ENCODE results near the gene PCDH9.

PCDH9 gene

DNA sequence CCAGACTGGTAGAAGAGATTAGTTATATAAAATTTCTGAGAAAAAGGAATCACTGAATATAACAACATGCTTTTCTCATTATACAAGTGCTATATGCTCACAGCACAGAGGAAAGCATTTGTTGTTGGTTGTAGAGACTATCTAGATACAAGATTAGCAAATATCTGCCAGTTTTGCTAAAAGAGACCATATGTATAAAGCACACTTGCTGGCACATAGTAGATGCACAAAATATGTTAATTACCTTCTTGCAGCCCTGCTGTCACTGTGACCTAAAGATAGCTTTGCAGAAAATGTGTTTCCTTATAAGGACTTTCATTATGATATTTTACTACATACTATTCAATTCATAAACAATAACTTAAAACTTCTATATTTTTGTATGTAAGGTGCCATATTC lies 755.1 kb downstream of the PCDH9 start:
- Histone ChIP-seq H3K36me3 (ENCODE audit: control insufficient read depth in 2 of 2, insufficient read depth in 2 of 2, low read length in 2 of 2) (no peaks in the 10 kb centered on the region), H3K9me3 (ENCODE audit: control insufficient read depth in 2 of 2, low read length in 2 of 2) (no peaks in the 10 kb centered on the region), H3K27ac (ENCODE audit: low read length) (no peak overlapping the region), H3K27me3 (ENCODE audit: control insufficient read depth in 1 of 2, insufficient read depth in 2 of 2, low read length in 2 of 2) (no peaks in the 10 kb centered on the region), H3K9ac (ENCODE audit: low read length in 2 of 2) (no peak overlapping the region), H3K4me1 (ENCODE audit: control insufficient read depth, insufficient read depth, low read length) (no peaks in the 10 kb centered on the region), H3K4me3 (ENCODE audit: low read length in 2 of 2) (no peak overlapping the region)

DNA sequence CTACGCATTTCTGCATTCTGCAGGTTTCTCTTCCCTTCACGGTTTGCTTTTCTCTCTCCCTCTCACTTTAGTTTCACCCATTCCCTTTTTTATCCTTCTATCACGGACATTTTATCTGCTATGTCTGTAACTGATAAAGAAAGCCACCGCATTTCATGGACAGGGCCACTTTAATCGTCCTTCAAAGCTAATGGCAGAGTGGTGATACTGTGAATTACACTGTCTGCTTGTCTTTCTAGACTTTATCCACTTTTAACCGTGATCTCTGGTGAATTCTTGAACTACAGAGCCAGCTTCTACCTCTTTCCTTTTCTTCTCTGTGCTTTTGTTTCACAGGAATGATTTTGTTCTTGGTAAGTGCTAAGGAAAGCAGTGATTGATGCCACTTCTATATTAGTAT lies 760.4 kb downstream of the PCDH9 start:
- H3K27ac ChIP-seq (ENCODE audit: low read length): no peak overlapping the region
- no peaks in the 10 kb centered on the region for H3K36me3 ChIP-seq (ENCODE audit: control insufficient read depth in 2 of 2, insufficient read depth in 2 of 2, low read length in 2 of 2)
- H3K27me3 ChIP-seq (ENCODE audit: control insufficient read depth in 1 of 2, insufficient read depth in 2 of 2, low read length in 2 of 2): no peaks in the 10 kb centered on the region
- no peaks in the 10 kb centered on the region for H3K9me3 ChIP-seq (ENCODE audit: control insufficient read depth in 2 of 2, low read length in 2 of 2)
- H3K4me1 ChIP-seq (ENCODE audit: control insufficient read depth, insufficient read depth, low read length): no peaks in the 10 kb centered on the region
- no peak overlapping the region for H3K4me3 ChIP-seq (ENCODE audit: low read length in 2 of 2)
- no peak overlapping the region for H3K9ac ChIP-seq (ENCODE audit: low read length in 2 of 2)

DNA sequence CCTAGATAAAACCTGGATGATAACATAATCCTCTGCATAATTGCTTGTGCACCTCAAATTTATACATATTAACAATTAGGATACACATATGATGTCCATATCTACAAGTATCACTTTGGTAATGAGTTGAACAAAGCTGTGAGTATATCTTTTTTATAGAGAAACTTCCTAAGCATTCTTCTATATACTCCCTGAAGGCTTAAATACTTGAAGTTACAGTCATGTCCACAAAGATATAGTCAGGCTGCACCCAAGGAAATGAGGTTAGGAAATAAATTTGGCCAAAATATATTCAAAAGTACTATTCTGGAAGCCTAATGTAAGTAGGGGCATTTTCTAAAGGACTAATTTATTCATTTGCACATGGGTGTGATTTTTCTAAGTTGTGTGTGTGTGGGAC lies 761.5 kb downstream of the PCDH9 start:
- H3K4me1 ChIP-seq (ENCODE audit: control insufficient read depth, insufficient read depth, low read length): no peaks in the 10 kb centered on the region
- no peaks in the 10 kb centered on the region for H3K27me3 ChIP-seq (ENCODE audit: control insufficient read depth in 1 of 2, insufficient read depth in 2 of 2, low read length in 2 of 2)
- H3K27ac ChIP-seq (ENCODE audit: low read length): no peak overlapping the region
- H3K9me3 ChIP-seq (ENCODE audit: control insufficient read depth in 2 of 2, low read length in 2 of 2): no peaks in the 10 kb centered on the region
- no peaks in the 10 kb centered on the region for H3K36me3 ChIP-seq (ENCODE audit: control insufficient read depth in 2 of 2, insufficient read depth in 2 of 2, low read length in 2 of 2)
- no peak overlapping the region for H3K4me3 ChIP-seq (ENCODE audit: low read length in 2 of 2)
- H3K9ac ChIP-seq (ENCODE audit: low read length in 2 of 2): no peak overlapping the region

DNA sequence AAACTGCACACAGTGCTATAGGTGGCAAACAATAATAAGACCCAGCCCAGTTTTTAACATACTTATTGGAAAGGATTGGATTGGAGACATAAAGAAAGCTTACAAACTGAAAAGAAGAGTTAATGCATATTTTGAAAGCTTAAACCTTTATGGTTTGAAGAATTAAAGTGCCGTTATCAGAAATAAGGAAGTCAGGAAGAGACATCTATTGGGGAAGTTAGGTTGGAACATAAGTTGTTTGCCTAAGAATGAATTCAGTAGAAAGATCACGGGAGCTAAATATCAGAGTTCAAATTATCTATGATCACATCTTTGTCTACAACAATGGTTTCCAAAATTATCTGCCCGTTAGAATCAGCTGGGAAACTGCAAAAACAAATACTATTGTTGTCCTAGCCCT lies 767.9 kb downstream of the PCDH9 start:
- Histone ChIP-seq H3K36me3 (ENCODE audit: control insufficient read depth in 2 of 2, insufficient read depth in 2 of 2, low read length in 2 of 2) (no peaks in the 10 kb centered on the region), H3K4me3 (ENCODE audit: low read length in 2 of 2) (no peak overlapping the region), H3K9me3 (ENCODE audit: control insufficient read depth in 2 of 2, low read length in 2 of 2) (no peaks in the 10 kb centered on the region), H3K27me3 (ENCODE audit: control insufficient read depth in 1 of 2, insufficient read depth in 2 of 2, low read length in 2 of 2) (no peaks in the 10 kb centered on the region), H3K9ac (ENCODE audit: low read length in 2 of 2) (no peak overlapping the region), H3K4me1 (ENCODE audit: control insufficient read depth, insufficient read depth, low read length) (no peaks in the 10 kb centered on the region), H3K27ac (ENCODE audit: low read length) (no peak overlapping the region)

DNA sequence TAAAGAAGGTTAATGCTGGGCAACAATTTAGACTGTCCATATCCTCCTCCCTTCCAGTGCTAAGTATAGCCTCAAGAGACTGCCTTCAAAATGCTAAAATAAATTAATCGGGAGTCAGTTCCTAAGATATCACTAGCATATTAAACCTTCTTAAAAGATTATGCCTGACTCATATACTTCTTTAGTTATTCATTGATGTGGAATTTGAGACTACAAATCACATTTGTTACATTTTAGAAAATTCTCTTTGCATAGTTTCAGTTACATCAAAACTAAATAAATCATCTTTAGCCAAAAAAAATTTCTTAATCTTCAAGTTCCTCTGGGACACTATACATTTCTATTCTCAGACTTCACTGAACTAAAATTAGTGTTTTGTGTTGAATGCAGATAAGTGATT lies 769.1 kb downstream of the PCDH9 start:
- Histone ChIP-seq H3K9me3 (ENCODE audit: control insufficient read depth in 2 of 2, low read length in 2 of 2) (no peaks in the 10 kb centered on the region), H3K27me3 (ENCODE audit: control insufficient read depth in 1 of 2, insufficient read depth in 2 of 2, low read length in 2 of 2) (no peaks in the 10 kb centered on the region), H3K4me1 (ENCODE audit: control insufficient read depth, insufficient read depth, low read length) (no peaks in the 10 kb centered on the region), H3K4me3 (ENCODE audit: low read length in 2 of 2) (no peak overlapping the region), H3K36me3 (ENCODE audit: control insufficient read depth in 2 of 2, insufficient read depth in 2 of 2, low read length in 2 of 2) (no peaks in the 10 kb centered on the region), H3K27ac (ENCODE audit: low read length) (no peak overlapping the region), H3K9ac (ENCODE audit: low read length in 2 of 2) (no peak overlapping the region)

DNA sequence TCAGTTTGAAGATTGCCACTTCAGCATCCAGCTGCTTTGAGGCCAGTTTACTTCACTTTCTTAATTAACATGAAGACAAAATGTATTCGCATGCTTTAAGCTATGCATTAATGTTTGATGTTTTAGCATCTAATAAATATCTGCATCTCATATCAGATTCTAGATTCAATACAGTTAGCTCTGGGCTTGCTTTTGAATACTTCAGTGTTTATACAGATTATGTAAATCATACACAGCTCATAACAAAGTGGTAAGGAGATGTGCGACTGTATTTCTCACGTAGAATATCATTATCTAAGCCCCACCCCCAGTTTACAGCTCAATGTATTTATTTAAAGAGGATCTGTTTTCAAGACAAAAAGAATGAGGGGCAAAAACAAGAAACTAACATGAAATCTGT lies 770.5 kb downstream of the PCDH9 start:
- H3K4me1 ChIP-seq (ENCODE audit: control insufficient read depth, insufficient read depth, low read length): no peaks in the 10 kb centered on the region
- no peaks in the 10 kb centered on the region for H3K36me3 ChIP-seq (ENCODE audit: control insufficient read depth in 2 of 2, insufficient read depth in 2 of 2, low read length in 2 of 2)
- H3K9ac ChIP-seq (ENCODE audit: low read length in 2 of 2): no peak overlapping the region
- no peaks in the 10 kb centered on the region for H3K27me3 ChIP-seq (ENCODE audit: control insufficient read depth in 1 of 2, insufficient read depth in 2 of 2, low read length in 2 of 2)
- H3K9me3 ChIP-seq (ENCODE audit: control insufficient read depth in 2 of 2, low read length in 2 of 2): no peaks in the 10 kb centered on the region
- no peak overlapping the region for H3K27ac ChIP-seq (ENCODE audit: low read length)
- H3K4me3 ChIP-seq (ENCODE audit: low read length in 2 of 2): no peak overlapping the region

DNA sequence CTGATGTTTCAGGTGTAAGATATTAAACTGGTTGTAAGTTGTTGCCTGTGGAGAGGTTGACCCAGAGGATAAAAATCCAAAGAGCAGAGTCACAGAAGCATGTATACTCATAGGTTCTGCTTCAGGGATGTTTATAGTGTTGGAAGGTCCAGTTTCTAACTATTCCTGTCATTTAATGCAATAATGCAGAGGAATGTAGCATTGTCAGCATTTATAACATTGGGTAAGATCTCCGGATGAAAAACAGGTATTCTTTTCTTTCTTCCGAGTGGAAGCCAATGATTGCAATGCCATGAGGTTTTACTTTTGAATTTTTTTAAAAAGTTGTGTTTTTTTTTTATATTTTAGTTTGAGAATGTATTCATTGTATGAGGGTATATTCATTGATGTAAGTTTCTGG lies 771.0 kb downstream of the PCDH9 start:
- no peak overlapping the region for H3K9ac ChIP-seq (ENCODE audit: low read length in 2 of 2)
- H3K4me1 ChIP-seq (ENCODE audit: control insufficient read depth, insufficient read depth, low read length): no peaks in the 10 kb centered on the region
- H3K27ac ChIP-seq (ENCODE audit: low read length): no peak overlapping the region
- H3K36me3 ChIP-seq (ENCODE audit: control insufficient read depth in 2 of 2, insufficient read depth in 2 of 2, low read length in 2 of 2): no peaks in the 10 kb centered on the region
- no peak overlapping the region for H3K4me3 ChIP-seq (ENCODE audit: low read length in 2 of 2)
- H3K27me3 ChIP-seq (ENCODE audit: control insufficient read depth in 1 of 2, insufficient read depth in 2 of 2, low read length in 2 of 2): no peaks in the 10 kb centered on the region
- H3K9me3 ChIP-seq (ENCODE audit: control insufficient read depth in 2 of 2, low read length in 2 of 2): no peaks in the 10 kb centered on the region

DNA sequence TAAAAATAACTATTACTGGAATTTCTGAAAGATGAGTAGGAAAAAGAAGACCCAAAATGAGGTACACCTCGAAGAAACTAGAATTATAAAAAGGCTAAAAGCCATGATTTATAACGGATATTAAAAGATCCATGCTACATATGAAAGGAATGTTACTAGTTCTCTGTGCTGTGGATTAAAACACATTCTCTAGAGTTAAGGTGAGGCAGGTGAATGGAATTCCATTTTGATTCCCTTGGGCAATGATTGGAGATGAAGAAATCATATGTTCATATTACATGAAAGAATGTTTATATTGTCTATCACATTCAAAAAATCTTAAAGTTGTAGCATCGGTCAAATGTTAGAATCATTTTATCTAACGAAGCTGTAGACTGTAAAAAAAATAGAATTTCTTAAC lies 783.7 kb downstream of the PCDH9 start:
- Histone ChIP-seq H3K27ac (ENCODE audit: low read length) (no peak overlapping the region), H3K4me3 (ENCODE audit: low read length in 2 of 2) (no peak overlapping the region), H3K4me1 (ENCODE audit: control insufficient read depth, insufficient read depth, low read length) (no peaks in the 10 kb centered on the region), H3K9ac (ENCODE audit: low read length in 2 of 2) (no peak overlapping the region), H3K9me3 (ENCODE audit: control insufficient read depth in 2 of 2, low read length in 2 of 2) (no peaks in the 10 kb centered on the region), H3K27me3 (ENCODE audit: control insufficient read depth in 1 of 2, insufficient read depth in 2 of 2, low read length in 2 of 2) (no peaks in the 10 kb centered on the region), H3K36me3 (ENCODE audit: control insufficient read depth in 2 of 2, insufficient read depth in 2 of 2, low read length in 2 of 2) (no peaks in the 10 kb centered on the region)

DNA sequence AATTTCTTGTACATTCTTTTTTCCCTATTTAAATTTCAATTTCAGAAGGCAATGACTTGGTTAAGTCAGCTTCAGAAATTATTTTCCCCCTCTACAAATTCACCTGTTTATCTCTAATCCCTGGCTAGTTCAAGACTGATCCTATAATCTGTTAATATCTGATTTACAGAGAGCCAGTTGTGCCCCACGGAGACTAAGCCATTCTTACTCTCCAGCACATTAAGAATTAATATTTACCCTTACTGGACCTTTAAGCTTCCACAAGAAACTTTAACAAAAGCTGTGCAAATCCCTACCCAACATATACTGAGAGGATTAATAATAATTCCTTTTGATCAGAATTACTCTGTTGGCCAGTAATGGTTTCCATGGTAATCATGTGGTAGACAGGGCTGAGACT lies 786.2 kb downstream of the PCDH9 start:
- Histone ChIP-seq H3K4me3 (ENCODE audit: low read length in 2 of 2) (no peak overlapping the region), H3K9ac (ENCODE audit: low read length in 2 of 2) (no peak overlapping the region), H3K27me3 (ENCODE audit: control insufficient read depth in 1 of 2, insufficient read depth in 2 of 2, low read length in 2 of 2) (no peaks in the 10 kb centered on the region), H3K4me1 (ENCODE audit: control insufficient read depth, insufficient read depth, low read length) (no peaks in the 10 kb centered on the region), H3K9me3 (ENCODE audit: control insufficient read depth in 2 of 2, low read length in 2 of 2) (no peaks in the 10 kb centered on the region), H3K27ac (ENCODE audit: low read length) (no peak overlapping the region), H3K36me3 (ENCODE audit: control insufficient read depth in 2 of 2, insufficient read depth in 2 of 2, low read length in 2 of 2) (no peaks in the 10 kb centered on the region)

DNA sequence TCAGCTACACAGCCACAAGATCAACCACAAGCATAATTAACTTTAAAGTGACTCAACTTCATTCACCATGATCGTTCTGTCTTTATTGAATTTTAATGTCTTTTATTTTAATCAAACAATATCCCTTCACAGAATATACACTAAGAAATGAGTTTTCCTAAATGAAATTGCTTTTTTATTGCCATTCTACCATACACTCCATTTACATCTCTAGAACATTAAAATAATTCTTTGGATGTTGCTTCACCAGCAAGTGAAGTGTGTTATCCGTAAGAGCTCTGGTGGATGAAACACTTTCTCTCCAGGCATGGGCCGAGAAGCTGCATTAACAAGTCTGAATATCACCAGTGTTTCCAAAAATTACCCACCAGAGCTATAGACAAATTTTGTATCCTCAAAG lies 789.2 kb downstream of the PCDH9 start:
- no peaks in the 10 kb centered on the region for H3K36me3 ChIP-seq (ENCODE audit: control insufficient read depth in 2 of 2, insufficient read depth in 2 of 2, low read length in 2 of 2)
- no peaks in the 10 kb centered on the region for H3K4me1 ChIP-seq (ENCODE audit: control insufficient read depth, insufficient read depth, low read length)
- H3K9ac ChIP-seq (ENCODE audit: low read length in 2 of 2): no peak overlapping the region
- H3K27ac ChIP-seq (ENCODE audit: low read length): no peak overlapping the region
- H3K9me3 ChIP-seq (ENCODE audit: control insufficient read depth in 2 of 2, low read length in 2 of 2): no peaks in the 10 kb centered on the region
- no peak overlapping the region for H3K4me3 ChIP-seq (ENCODE audit: low read length in 2 of 2)
- H3K27me3 ChIP-seq (ENCODE audit: control insufficient read depth in 1 of 2, insufficient read depth in 2 of 2, low read length in 2 of 2): no peaks in the 10 kb centered on the region

DNA sequence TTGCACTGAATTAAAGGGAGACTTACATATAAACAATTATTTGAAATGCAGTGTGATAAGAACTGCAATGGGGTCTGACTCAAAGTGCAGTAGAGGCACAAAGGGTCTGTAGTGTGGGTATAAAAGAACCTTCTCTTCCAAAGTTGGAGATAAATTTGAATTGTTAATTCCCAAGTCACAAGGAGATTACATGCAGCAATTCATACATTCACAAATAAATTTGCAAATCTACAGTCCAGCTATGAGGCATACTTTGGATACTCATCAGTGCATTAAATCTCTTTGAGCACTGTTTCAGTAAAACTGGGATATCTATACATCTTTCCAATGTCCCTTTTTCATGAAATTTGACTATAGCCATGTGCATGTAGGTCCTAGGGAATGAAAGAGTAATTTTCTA lies 799.4 kb downstream of the PCDH9 start:
- Histone ChIP-seq H3K4me1 (ENCODE audit: control insufficient read depth, insufficient read depth, low read length) (no peaks in the 10 kb centered on the region), H3K4me3 (ENCODE audit: low read length in 2 of 2) (no peak overlapping the region)

DNA sequence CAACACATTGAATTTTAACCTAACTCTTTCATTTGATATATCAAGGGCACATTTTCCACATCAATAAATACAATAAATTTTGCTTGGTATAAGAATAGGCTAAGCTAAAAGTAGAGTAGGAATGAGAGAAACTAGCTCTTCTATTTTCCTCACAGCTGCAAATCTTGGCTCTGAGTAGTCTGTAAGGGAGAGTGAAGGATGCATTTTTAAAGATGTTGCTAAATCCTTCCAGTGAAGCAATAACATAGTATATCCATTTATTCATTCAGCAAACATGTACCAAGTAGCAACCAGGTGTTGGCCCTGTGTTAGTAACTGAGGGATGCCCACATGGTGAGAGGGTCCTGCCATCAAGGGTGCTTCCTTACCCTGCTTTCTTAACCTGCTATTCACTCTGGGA lies 799.9 kb downstream of the PCDH9 start:
- H3K9ac ChIP-seq (ENCODE audit: low read length in 2 of 2): no peak overlapping the region
- H3K27ac ChIP-seq (ENCODE audit: low read length): no peak overlapping the region
- no peaks in the 10 kb centered on the region for H3K9me3 ChIP-seq (ENCODE audit: control insufficient read depth in 2 of 2, low read length in 2 of 2)
- H3K36me3 ChIP-seq (ENCODE audit: control insufficient read depth in 2 of 2, insufficient read depth in 2 of 2, low read length in 2 of 2): no peaks in the 10 kb centered on the region
- no peaks in the 10 kb centered on the region for H3K4me1 ChIP-seq (ENCODE audit: control insufficient read depth, insufficient read depth, low read length)
- no peaks in the 10 kb centered on the region for H3K27me3 ChIP-seq (ENCODE audit: control insufficient read depth in 1 of 2, insufficient read depth in 2 of 2, low read length in 2 of 2)
- no peak overlapping the region for H3K4me3 ChIP-seq (ENCODE audit: low read length in 2 of 2)

More for the DNA sequence above, 799.4 kb downstream of the PCDH9 start:
- Histone ChIP-seq H3K27ac (ENCODE audit: low read length) (no peak overlapping the region), H3K9ac (ENCODE audit: low read length in 2 of 2) (no peak overlapping the region), H3K9me3 (ENCODE audit: control insufficient read depth in 2 of 2, low read length in 2 of 2) (no peaks in the 10 kb centered on the region), H3K36me3 (ENCODE audit: control insufficient read depth in 2 of 2, insufficient read depth in 2 of 2, low read length in 2 of 2) (no peaks in the 10 kb centered on the region), H3K27me3 (ENCODE audit: control insufficient read depth in 1 of 2, insufficient read depth in 2 of 2, low read length in 2 of 2) (no peaks in the 10 kb centered on the region)
